GM21619 (cell line): Measurements from ENCODE around the gene DUSP7.

Source experiments
- ATAC-seq: cut with Tn5 transposase; IDR thresholded peaks from one replicate; pipeline ENCODE4 v1.9.1; 2021; ENCODE audit not compliant: unreplicated experiment

The DUSP7 gene

GRCh38 chr3:52013802-52014598 is 42.4 kb downstream of the DUSP7 start:
- no peak for ATAC-seq

DNA sequence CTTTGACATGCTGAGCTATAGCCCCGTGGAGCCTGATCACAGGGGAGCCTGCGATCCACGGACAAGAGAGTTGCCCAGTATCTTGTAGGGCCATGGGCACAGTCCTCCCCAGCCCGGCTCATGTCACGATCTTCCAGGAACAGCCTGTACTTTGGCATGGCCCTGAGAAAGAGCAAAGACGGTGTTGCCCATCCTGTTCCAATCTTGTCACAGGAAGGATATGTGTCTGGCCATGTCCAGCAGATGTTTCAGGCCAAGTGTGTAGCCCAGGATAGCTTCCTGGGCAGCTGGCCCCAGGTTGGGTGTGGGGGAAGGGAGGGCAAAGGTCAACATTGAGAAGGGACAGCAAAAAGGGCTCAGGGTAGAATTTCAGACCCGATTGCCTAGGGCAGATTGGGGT is 43.7 kb downstream of the DUSP7 start:
- no peak for ATAC-seq

DNA sequence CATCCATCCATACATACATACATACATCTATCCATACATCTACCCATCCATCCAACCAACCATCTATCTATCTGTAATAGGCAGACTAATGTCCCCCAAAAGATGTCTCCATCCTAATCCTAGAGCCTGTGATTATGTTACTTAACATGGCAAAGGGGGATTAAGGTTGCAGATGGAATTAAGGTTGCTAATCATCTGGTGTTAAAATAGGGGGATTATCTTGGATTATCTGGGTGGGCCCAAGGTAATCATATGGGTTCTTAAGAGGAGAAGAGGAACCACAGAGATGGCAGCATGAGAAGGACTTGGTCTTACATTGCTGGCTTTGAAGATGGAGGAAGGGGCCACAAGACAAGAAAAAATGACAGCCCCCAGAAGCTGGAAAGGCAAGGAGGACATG is 45.9 kb downstream of the DUSP7 start:
- ATAC-seq: no peak

- ATAC-seq: no peak
Measured at GRCh38 chr3:52007291-52007690, 49.1 kb downstream of the DUSP7 start.

GRCh38 chr3:52006820-52007133 is 49.6 kb downstream of the DUSP7 start:
- no peak for ATAC-seq

DNA sequence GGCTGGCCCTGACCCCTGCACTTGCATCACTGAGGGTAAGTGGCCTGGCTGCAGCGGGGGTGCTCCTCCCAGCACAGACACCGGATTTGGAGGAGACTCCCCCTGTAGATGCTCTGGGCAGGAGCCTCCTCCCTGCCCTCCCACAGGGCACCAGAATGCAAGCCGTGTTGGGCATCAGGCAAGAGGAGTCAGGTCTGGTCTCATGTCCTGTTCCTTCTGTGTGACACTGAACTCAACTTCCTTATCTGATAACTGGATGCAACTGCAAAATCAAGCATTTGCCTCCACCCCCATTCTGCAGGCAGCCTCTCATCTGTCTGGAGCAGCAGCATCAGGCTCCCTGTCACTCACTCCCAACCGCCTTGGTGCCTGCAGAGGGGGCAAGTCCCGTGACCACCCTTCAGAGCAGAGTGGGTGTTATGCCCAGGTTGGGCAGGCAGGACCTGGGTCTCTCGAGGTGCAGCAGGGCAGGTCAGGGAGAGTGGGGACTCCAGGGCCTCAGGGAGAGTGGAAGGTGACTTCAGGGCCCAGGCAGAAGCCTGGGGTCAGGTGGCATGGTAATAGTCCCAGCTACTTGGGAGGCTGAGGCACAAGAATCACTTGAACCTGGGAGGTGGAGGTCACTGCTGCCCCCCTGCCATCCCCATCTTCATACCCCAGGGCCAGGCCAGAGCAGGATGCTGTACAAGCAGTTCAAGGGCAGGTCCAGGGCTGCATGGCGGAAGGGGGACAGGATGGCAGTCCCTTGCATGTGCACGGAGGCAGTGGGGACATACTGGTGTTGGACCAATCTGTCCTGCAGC is 50.2 kb downstream of the DUSP7 start:
- no peak for ATAC-seq

DNA sequence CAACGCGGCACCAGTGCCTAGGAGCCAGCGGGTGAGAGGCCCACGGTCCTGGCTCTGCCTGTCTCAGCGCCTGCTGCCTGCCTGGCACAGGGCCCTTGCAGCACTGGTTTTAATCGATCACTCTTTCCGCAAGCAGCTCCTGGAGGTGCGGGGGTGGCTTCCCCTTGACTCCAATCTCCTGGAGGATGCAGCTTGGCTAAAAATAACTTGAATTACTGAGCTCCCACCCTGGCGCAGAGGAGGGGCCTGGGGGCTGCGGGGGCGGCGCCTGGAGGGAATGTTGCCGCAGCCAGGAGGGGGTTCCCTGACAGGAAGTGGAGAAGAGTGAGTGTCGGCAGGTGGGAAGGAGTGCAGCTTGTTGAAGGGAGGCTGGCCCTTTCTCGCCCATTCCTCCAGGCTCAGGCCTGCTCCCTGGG is 50.8 kb downstream of the DUSP7 start:
- ATAC-seq: no peak

DNA sequence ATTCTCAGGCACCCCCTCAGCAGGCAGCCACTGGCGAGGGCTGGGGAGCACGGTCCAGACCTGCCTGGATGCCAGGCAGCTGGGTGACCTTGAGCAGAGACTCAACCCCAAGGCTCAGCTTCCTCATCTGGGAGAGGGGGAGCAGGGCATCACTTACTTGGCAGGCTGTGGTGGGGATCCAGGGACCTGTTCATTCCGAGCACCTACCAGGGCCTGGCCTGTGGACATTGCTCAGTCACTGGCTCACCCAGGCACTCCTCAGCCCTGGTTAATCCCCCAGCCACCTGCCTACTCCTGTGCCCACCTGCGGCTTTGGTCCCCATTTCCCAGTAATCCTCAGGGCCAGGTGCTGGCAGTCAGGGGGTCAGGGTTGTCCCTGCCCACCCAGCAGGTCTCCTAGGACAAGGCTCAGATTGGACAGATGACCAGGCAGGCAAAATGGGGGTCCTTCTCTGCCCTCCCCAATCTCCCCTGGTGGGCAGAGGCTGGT is 51.4 kb downstream of the DUSP7 start:
- no peak for ATAC-seq

- ATAC-seq: no peak
Measured at GRCh38 chr3:52004163-52004787, 52.1 kb downstream of the DUSP7 start.

- ATAC-seq: no peak
Measured at GRCh38 chr3:52002748-52003147, 53.6 kb downstream of the DUSP7 start.

- peak; percentile 84 for ATAC-seq
Measured at GRCh38 chr3:52001443-52001974, 54.9 kb downstream of the DUSP7 start.

- no peak for ATAC-seq
Measured at GRCh38 chr3:51999846-52000245, 56.5 kb downstream of the DUSP7 start.
